GM21447 (cell line): ENCODE measurements around the gene UTP25.
"Not testable (repeated sequence)": the region's sequence is repeated elsewhere in the genome, so short reads cannot be mapped to it uniquely, and the experiment has no call there.

ENCODE experiments used
- ATAC-seq: cut with Tn5 transposase; IDR thresholded peaks from one replicate; pipeline ENCODE4 v1.9.1; 2021; ENCODE audit not compliant: unreplicated experiment

Gene UTP25, protein sequence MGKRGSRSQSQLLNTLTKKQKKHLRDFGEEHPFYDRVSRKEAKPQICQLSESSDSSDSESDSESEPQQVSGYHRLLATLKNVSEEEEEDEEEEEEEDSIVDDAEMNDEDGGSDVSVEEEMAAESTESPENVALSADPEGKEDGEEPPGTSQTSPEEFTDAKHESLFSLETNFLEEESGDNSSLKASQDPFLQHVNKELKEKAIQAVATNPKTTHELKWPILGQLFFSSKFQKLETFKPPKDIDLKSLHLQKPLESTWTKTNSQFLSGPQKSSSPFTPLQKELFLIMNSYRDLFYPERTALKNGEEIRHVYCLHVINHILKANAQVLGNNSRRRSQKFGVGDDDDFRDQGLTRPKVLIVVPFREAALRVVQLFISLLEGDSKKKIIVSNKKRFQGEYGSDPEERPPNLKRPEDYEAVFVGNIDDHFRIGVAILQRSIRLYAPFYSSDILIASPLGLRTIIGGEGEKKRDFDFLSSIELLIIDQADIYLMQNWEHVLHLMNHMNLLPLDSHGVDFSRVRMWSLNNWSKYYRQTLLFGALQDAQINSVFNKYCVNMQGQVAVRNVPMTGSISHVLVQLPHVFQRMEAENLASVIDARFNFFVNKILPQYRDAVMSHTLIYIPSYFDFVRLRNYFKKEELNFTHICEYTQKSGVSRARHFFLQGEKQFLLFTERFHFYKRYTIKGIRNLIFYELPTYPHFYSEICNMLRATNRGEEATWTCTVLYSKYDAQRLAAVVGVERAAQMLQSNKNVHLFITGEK

DNA sequence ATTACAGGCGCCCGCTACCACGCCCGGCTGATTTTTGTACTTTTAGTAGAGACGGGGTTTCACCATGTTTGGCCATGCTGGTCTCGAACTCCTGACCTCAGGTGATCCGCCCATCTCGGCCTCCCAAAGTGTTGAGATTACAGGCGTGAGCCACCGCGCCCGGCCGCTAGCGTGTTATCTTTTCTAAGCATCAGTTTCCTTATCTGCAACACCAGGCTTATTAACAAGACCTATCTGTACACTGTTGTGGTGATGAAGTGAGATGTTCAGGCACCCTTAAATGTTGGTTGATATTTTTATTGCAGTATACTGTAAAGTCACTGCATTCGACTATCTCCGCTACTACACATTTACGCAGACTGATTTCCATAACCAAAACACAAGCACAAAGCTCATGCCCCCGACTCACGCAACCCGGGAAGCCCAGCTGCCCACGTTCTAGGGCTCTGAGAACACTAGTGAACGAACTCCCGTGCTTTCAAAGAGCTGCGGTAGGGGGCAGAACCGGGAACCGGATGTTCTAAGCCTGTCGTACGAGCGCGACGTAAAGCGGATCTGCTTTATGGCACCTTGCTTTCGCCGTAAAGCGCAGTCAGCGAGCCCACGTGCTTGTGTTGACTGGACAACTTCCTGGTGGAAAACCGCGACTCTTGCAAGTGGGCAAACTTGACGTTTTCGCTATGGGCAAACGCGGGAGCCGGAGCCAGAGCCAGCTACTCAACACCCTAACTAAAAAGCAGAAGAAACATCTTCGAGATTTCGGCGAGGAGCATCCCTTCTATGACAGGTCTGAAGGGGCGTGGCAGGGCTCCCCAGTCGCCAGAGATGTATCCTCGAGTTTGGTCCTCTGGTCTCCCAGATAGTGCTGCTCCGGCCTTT, at the start of gene UTP25:
TSS of gene UTP25 (plus strand) at position 589 of the 879 bp plus-strand sequence. CDS start at position 681, 92 bp downstream.
- peak; percentile 86 for ATAC-seq

DNA sequence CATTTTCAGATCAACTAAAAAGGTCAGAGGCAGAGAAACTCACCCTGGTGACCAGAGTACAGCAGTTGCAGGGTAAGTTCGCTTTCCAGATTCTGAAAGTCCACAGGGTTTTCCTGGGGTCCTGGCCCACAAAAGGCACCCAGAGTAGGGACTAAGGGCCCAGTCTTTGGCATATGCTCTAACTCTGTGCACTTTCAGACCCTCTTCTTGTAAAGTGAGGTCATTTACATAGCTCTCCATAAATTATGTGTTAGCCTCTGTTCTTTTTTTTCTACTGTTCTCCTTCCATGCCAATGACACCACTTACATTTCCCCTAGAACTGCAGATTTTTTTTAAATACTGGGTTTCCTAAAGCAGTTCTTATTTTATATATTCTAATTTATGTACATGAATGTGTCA, 49.7 kb upstream of the UTP25 start:
- no peak for ATAC-seq

DNA sequence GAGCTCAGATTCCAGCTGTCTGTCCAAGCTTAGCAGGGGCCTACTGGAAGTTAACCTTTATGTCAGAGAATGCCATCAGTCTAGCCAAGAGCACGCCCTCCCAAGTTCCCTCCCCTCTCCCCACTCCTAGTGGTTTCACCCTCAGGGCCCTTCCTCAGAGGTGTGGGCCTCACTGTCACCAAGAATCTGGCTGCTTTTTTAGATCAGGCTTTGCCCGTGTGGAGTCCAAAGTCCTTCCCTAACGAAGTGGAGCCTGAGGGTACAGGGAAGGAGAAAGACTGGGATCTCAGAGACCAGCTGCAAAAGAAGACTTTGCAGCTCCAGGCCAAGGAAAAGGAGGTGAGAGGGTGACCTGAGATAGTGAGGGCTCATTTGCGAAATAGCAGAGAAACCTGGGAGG, 47.5 kb upstream of the UTP25 start:
- no peak for ATAC-seq

DNA sequence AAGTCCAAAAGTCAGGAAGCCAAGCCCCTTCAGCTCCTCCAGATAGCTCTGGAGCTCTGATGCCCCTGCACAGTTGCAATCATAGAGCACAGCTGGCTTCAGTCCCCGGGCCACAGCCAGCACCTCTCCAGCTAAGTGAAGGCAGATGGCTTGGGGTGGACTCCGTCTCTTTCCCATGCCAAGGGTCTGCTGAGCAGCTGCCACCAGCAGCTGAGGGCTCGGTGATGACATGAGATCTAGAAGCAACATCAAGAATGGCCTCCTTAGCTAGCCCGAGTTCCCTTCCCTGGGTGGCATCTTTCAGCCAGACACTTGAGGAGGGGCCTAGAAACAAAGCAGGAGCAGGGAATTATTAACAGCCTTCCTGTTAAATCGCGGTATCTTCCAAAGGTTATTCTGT, 44.4 kb upstream of the UTP25 start:
- ATAC-seq: no peak

DNA sequence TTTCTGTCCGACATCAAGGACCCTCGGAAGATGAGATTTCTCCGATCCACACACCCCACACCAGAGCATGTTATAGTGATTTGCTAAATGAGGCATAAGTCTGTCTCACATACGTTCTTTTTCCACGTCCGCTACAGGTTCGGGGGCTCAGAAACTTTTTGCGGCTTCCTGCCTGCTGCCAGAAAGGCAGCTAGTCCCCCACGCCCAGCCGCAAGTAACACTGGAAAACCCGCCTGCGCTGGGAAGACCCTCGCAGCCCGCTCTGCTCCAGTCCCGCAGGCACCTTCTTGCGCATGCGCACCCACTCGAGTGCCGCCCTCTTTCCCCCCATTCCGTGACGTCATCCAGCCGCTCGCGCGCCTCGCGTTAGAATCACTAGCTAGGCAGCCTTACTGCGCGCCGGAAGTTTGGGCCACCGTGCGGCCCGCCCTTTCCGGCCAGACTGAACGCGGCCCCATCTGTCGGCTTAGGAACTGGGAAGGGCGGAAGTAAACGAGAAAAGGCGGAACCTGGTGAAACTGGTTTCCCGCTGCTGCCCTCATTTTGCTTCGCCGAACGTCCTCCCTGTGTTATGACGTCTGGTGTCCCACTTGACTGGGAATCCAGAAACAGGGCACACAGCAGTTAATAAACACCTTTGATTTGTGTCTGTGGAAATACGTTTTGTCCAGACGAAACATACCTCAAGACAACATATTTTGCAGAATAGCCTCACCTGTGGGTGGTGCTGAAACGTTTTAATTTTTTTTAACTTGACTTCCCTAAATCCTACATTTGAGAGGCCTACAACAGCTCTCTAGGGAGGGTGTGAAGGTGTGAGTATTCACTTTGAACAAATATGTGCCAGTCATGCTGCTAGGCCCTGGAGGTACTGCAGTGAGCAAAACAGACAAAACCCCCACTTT, 43.3 kb upstream of the UTP25 start, which contains the start of gene C1orf74:
TSS of gene C1orf74 (minus strand) at position 295 of the 905 bp plus-strand sequence. CDS start 925 bp downstream, outside the sequence.
- peak; percentile 99 for ATAC-seq

DNA sequence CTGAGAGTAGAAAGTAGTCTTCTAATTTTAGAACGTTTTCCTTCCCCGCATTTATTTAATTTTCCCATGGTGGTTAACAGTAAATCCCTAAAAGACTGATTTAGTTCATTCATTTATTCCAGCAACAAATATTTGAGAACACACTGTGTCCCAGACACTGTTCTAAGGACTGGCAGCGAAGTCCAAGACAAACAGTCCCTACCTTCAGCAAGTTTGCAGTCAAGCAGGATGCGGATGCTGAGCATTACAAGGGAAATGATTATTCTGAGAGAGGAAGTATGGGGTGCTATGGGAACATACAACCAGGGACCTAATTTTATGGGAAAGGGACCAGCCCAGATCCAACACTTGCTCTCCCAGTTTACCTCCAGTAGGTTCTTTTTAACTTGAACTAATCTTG, 42.2 kb upstream of the UTP25 start:
- no peak for ATAC-seq

DNA sequence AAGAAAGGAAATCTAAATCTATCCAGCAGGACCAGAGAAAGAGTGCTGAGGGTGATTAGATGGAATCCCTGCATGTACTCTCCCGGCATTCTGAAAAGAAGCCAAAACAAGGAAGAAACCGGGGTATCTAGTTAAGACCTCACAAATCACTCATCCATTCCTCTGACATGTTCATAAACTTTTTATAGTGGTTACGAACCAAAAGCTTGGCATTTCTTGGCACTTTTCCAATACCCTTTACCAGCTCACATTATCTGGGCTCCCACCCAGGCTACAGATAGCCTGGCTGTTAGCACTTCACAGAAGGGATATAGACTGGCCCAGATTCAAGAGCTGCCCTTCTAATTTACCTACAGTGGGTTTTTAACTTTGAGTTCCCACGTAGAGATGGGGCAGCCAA, 41.6 kb upstream of the UTP25 start:
- no peak for ATAC-seq

DNA sequence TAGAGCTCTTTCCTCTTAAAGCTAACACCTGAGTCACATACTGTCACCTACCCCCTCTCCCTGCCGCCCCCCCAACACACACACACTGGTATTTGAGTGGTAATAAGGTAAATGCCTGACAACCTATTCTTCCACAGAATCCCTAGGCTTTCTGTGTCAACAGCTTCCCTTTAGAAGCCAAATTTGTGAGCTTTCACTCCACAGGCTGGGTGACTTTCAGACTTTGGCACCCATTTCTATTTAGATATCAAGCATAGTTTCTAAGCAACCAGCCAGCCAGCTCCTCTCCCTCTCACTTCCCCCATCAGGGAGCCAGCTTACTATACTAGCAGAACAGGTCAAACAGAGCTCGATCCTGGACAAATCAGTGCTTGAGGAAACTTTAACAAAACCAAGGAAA, 40.2 kb upstream of the UTP25 start:
- no peak for ATAC-seq

DNA sequence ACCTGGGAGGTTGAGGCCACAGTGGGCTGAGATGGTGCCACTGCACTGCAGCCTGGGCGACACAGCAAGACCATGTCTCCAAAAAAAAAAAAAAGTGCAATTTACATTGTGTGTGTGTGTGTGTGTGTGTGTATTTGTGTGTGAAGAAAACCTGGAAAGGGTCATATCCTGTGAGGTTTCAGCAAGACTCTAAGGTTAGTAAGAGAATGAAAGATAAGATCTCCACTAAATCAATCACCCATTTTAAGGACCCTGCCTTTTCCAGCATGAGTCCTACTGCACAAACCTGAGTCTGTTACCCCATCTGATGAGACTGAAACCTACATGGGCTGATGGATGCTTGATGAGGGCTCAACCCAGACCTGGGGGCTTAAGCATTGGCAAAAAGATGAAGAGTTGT, 38.5 kb upstream of the UTP25 start:
- no peak for ATAC-seq

DNA sequence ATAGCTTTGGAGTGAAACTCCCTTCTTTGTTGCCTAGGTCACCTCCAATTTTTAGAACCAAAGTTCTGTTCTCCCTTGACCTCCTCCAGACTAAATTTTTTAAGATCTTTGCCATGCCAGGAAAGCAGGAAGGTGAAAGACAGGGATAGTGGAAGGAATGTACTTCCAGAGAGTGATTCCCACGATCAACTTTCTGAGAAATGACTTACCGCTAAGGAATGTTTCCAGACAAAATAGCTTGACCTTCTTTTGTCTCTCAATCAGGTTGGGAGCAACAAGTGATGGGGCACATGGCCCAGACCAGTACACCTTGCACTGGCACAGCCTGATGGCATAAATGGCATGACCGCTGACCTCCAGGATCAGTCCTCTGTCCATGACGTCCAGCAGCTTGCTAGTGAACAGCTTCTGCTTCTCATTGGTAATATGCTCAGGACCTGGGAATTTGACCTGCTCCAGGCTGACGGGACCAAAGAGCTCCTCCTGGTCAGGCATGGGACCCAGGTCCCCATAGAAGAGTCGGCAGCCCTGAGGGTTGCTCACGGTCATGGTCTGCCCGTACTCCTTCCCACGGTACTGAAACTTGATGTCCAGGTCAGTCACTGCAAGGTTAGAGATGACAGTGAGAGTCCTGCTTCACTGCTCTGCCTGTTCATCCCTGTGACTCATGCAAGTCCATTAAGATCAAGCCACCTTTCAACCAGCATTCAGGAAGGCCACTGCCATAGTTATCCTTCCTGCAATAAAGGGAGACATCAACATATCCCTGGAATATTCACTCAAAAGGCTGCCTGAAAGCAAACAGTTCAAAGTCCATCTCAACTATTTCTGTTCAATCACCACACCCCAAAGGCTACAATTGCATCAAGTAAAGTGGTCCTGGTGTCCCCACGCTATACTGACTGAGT, 37.2 kb upstream of the UTP25 start:
- no peak for ATAC-seq

DNA sequence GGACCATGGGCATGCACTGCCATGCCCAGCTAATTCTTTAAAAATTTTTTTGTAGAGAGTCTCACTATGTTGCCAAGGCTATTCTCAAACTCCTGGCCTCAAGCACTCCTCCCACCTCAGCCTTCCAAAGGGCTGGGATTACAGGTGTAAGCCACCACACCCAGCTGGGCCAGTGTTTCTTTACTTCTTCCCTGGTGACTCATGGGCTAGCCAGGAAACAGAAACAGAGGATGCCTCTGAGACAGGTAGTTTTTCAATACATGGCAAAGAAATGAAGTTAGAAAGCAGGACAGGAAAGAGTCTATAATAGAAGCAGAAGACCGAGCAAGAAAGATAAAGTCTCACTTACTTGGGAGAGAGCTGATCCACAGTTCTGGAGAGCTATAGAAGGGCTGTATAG, 35.9 kb upstream of the UTP25 start:
- ATAC-seq: no peak

DNA sequence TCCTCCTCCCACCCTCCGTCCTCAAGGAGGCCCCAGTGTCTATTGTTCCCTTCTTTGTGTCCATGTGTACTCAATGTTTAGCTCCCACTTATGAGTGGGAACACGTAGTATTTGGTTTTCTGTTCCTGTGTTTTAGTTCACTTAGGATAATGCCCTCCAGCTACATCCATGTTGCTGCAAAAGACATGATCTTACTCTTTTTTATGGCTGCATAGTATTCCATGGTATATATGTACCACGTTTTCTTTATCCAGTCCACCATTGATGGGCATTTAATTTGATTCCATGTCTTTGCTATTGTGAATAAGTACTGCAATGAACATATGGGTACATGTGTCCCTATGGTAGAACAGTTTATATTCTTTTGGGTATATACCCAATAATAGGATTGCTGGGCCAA, 34.1 kb upstream of the UTP25 start:
- not testable (repeated sequence) for ATAC-seq

DNA sequence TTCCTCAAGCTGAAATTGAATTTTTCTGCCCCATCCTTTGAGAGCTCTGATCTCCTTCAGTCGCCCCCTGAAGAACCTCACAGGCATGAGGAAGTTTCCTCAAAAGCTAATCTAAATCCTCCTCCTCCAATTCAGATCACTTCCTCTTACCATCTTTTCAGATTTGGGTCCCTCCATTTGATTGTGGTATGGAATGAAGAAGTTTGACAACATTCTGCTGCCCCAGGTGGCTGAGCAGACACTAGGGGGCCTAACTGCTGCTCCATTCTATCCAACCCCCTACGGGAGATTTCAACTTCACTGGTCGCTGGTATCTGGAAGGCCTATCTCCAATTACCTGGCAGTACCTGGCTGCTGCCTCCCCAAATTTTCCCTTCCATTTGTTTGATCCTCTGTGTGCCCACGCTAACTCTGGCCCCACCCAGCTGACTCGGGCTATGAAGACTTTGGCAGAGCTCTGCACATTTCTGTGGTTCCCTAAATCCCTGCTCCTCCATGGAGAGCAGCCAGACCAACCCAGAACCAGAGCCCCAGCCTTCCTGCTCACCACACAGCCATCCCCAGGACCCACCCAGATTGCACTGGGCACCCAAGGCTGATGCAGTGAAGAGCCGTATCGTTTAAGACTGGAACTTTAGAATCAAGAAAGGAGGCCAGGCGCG, 29.7 kb upstream of the UTP25 start:
- ATAC-seq: no peak

DNA sequence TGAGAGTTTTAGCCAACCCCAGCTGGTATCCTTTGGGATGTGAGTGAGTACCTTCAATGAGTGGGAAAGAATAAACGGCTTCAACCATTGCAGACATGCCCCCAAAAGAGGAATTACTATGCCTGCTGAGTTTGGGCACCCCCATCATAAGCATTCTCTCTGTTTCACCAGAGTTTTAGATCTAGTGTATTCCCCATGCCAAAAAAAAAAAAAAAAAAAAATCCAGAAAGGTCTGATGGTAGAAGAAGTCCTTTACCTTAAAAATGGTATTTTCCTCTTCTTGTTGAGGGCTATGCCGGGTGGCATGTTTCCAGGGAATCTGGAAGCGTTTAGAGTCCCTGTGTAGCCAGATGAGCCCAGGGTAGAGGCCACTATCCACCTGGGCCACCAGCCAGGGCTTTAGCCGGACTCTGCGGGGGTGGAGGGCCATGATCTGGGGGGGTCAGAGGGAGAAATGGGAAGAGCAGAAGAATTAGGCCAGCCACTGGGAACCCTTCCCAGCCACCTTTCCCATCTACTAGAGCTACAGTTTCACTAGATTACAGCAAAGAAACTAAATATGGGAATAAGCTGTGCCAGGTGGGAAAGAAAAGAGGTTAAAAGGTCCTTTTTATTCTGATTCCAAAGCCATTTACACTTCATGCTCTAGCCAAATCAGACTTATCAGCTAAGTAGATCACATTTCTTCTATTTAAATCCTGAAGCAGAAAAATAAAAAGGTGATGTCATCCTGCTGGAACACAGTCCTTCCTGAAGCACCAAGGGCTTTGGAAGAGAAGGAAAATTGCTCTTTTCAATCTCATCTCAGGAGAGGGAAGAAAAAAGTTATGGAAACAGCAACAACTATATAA, 26.6 kb upstream of the UTP25 start:
- ATAC-seq: no peak

DNA sequence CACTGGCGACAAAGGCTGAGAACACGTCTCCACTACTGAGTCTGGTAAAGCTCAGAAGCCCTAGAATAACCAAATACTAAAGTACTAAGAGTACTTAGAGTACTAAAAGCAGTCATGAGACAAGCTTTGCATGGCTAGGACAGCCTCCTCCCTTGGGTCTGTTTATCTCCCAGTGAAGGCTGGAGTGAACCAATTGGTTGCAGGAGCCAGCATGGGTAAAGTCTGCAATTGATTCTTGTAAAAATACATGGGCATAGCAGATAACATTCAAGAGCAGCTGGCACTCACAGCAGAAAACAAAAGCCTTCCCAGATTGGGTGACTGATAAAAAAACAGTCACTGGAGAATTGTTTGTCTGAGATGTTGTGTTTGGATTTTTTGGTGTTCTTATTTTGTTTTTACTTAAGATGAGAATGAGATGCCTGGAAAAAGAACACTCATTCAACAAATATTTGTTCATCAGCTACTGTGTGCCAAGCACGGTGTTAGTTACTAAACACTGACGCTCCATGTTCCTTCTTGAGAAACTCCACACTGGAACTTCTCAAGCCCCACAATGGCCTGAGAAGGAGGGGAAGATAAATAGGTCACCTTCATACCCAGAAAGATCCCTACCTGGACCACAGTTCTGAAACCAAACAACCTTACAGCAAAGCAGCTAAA, 25.5 kb upstream of the UTP25 start:
- no peak for ATAC-seq

DNA sequence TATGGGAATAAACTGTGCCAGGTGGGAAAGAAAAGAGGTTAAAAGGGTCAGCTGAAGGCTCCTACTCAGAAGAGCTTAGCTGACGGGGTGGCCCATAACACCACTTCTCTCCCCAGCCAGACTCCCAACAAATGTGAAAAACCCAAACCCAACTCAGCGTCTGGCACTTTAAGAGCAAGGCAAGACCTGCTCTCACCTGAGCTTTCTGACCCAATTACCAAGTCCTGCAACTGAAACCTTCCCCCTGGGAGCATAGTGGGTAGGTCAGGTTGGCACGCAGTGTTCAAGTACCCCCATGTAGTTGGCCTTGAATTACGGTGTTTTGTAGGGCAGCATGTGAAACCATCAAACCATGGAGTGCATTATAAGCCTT, 25.0 kb upstream of the UTP25 start:
- ATAC-seq: no peak

DNA sequence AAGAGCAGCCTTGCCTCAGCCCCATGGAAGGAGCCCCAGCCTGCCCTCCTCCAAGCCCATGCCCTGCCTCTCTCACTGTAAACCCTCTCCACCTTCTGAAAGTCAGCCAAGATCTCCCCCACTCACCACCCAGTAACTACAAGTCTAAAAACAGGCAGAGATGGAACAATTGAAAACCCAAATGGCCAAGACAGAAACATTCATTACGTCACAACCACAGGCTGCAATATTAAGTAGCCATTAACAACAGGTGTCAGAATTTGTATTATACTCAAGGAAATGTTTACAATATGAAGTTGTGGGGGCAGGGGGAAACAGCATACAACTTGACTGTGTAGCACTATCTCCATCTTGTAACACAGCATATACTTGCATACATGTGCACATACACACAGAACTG, 24.2 kb upstream of the UTP25 start:
- ATAC-seq: no peak
